HCEC 1CT (cell line): ENCODE results near the gene PRR5L.
A peak's percentile ranks its signal among the peaks of the same experiment; 100 is the strongest.

Experiments used
- DNase-seq: peaks from one replicate; pipeline ENCODE4 v3.0.0-alpha.2; 2017

Gene PRR5L

GRCh38 chr11:36447514-36447913 is 151.4 kb downstream of the PRR5L start:
- DNase-seq = no peak

GRCh38 chr11:36447947-36448346 is 151.9 kb downstream of the PRR5L start:
- no peak for DNase-seq

GRCh38 chr11:36449561-36450096 is 153.5 kb downstream of the PRR5L start:
- no peak for DNase-seq

- DNase-seq = no peak
Observed at GRCh38 chr11:36450110-36450572, 154.1 kb downstream of the PRR5L start.

GRCh38 chr11:36451045-36451444 is 155.0 kb downstream of the PRR5L start:
- no peak for DNase-seq

GRCh38 chr11:36451681-36452080 is 155.6 kb downstream of the PRR5L start:
- DNase-seq = no peak

GRCh38 chr11:36452236-36452940 is 156.3 kb downstream of the PRR5L start:
- no peak for DNase-seq

GRCh38 chr11:36452961-36453360 is 156.9 kb downstream of the PRR5L start:
- no peak for DNase-seq

GRCh38 chr11:36453678-36454077 is 157.6 kb downstream of the PRR5L start:
- DNase-seq = no peak

- DNase-seq = no peak
Observed at GRCh38 chr11:36454551-36454940, 158.5 kb downstream of the PRR5L start.

GRCh38 chr11:36454941-36455631 is 159.0 kb downstream of the PRR5L start:
- no peak for DNase-seq

- peak; percentile 90 for DNase-seq
Observed at GRCh38 chr11:36455658-36456111, 159.6 kb downstream of the PRR5L start.

- no peak for DNase-seq
Observed at GRCh38 chr11:36456156-36456555, 160.1 kb downstream of the PRR5L start.

- no peak for DNase-seq
Observed at GRCh38 chr11:36458129-36458915, 162.2 kb downstream of the PRR5L start.

GRCh38 chr11:36459046-36459445 is 163.0 kb downstream of the PRR5L start:
- DNase-seq = no peak

GRCh38 chr11:36460220-36460619 is 164.1 kb downstream of the PRR5L start:
- no peak for DNase-seq

- DNase-seq = no peak
Observed at GRCh38 chr11:36462321-36462720, 166.2 kb downstream of the PRR5L start.

- peak; percentile 18 for DNase-seq
Observed at GRCh38 chr11:36463781-36464180, 167.7 kb downstream of the PRR5L start.

- no peak for DNase-seq
Observed at GRCh38 chr11:36464720-36465119, 168.6 kb downstream of the PRR5L start.

GRCh38 chr11:36465449-36466163 is 169.5 kb downstream of the PRR5L start:
- DNase-seq = no peak

GRCh38 chr11:36467012-36467411 is 170.9 kb downstream of the PRR5L start:
- no peak for DNase-seq

GRCh38 chr11:36467916-36468315 is 171.8 kb downstream of the PRR5L start:
- DNase-seq = no peak

GRCh38 chr11:36469063-36469462 is 173.0 kb downstream of the PRR5L start:
- no peak for DNase-seq
